Peyer's patch (tissue), 4 donors: ENCODE data around the gene HVCN1. TPM values are rescaled to one million over a fixed set of nuclear protein-coding genes. Genes with fewer than 3 reads are reported as not detected.
"Not testable (repeated sequence)": the region's sequence is repeated elsewhere in the genome, so short reads cannot be mapped to it uniquely, and the experiment has no call there.

ENCODE experiments used
- DNase-seq, 3 donors: peaks; one replicate each; pipeline ENCODE4 v3.0.0-alpha.2; 2017 to 2019
- H3K27ac ChIP-seq, 4 donors: fragments of 200-600 bp; sonication (generic); one replicate each; pipeline ENCODE4 v1.5.1; 2016 to 2019
- H3K27me3 ChIP-seq, 2 donors: fragments of 200-600 bp; sonication (generic); one replicate each; pipeline ENCODE4 v1.5.1; 2019
- H3K36me3 ChIP-seq, 3 donors: fragments of 200-600 bp; sonication (generic); one replicate each; pipeline ENCODE4 v1.5.1; 2016 to 2019
- H3K4me1 ChIP-seq, 4 donors: fragments of 200-600 bp; sonication (generic); one replicate each; pipeline ENCODE4 v1.5.1; 2016 to 2019
- H3K4me3 ChIP-seq, 4 donors: fragments of 200-600 bp; sonication (generic); 1 replicate in 3 of 4; 2 replicates in 1 of 4; pipeline ENCODE4 v1.5.1; 2016 to 2019; ENCODE audit warnings: mild to moderate bottlenecking in 1 of 4
- H3K9me3 ChIP-seq, 4 donors: fragments of 200-600 bp; sonication (generic); one replicate each; pipeline ENCODE4 v1.5.1; 2016 to 2019; ENCODE audit warnings: mild to moderate bottlenecking in 1 of 4
- POLR2A ChIP-seq, 2 donors: fragments of 450-650 bp; IDR thresholded peaks; one replicate each; pipeline ENCODE4 v1.5.1; 2017; ENCODE audit warnings: antibody characterized with exemption in 2 of 2, mild to moderate bottlenecking in 2 of 2, moderate library complexity in 2 of 2
- total RNA-seq, 4 donors: library from RNA; depleted of rRNA; stranded (reverse); fragments of >200 nt; gene quantifications; one replicate each; pipeline ENCODE4 v1.1.0, GENCODE V29; 2016
- TF ChIP-seq, protein P1 (sequence below), 6 experiments: fragments of 450-650 bp in 4 of 6; fragments of 200-600 bp in 2 of 6; sonication (generic) in 1 of 6; IDR thresholded peaks; one replicate each; pipeline ENCODE4 v1.5.1; 2017 to 2019; ENCODE audit warnings: antibody characterized with exemption in 6 of 6, mild to moderate bottlenecking in 3 of 6, moderate library complexity in 1 of 6

Gene HVCN1, protein sequence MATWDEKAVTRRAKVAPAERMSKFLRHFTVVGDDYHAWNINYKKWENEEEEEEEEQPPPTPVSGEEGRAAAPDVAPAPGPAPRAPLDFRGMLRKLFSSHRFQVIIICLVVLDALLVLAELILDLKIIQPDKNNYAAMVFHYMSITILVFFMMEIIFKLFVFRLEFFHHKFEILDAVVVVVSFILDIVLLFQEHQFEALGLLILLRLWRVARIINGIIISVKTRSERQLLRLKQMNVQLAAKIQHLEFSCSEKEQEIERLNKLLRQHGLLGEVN
- total RNA-seq = 10 to 100 TPM in 1 of 4 donors, 1 to 10 TPM in 3; 2.6 to 16.5 (median 4.7) TPM

DNA sequence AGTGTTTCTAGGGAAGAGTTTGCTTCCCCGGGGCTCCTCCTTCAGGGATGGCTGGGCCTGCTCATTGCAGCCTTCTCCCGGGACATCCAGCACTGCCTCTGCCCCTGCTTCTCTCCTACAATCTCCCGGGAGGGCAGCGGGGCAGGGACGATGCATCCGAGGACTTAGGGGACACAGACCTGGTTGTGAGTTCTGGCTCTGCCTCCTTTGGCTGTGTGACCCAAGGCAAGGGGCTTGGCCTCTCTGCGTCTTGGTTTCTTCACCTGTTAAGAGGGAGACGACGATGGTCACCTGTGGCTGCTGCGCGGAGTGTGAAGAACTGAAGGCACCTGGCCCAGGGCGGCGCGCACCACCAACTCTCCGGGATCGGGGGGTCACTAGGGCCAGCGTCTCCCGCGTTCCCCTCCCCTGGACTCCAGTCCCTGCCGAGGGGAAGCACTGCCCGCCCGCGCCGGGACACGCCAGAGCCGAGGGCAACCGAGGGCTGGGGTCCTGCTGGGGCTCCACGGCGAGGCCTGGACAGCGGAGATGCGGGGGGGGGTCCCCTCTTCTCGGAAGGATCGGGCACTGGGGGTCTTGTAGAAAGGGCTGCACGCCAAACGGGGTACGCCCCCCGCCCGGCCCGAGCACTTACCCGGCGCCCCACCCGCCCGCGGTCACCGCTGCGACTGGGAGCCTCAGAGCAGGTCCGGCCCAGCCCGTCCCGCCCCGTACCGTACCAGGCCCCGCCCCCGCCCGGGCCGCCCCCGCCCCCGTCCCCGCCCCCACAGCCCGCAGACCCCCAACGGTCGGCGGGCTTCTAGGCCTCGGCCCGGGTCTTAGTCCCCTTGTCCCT lies at the start of gene HVCN1:
HVCN1 (minus strand) TSS at position 670 of the 835 bp plus-strand sequence. CDS start 5,870 bp downstream, outside the sequence.
- Histone ChIP-seq H3K27ac (peak within 1 kb of the TSS; percentile 72 to 93 (median 78)), H3K4me1 (peaks cover 0 to 28% (median 8%) of the 10 kb centered on the region in 4 donors)
- TF ChIP-seq, protein P1, sequence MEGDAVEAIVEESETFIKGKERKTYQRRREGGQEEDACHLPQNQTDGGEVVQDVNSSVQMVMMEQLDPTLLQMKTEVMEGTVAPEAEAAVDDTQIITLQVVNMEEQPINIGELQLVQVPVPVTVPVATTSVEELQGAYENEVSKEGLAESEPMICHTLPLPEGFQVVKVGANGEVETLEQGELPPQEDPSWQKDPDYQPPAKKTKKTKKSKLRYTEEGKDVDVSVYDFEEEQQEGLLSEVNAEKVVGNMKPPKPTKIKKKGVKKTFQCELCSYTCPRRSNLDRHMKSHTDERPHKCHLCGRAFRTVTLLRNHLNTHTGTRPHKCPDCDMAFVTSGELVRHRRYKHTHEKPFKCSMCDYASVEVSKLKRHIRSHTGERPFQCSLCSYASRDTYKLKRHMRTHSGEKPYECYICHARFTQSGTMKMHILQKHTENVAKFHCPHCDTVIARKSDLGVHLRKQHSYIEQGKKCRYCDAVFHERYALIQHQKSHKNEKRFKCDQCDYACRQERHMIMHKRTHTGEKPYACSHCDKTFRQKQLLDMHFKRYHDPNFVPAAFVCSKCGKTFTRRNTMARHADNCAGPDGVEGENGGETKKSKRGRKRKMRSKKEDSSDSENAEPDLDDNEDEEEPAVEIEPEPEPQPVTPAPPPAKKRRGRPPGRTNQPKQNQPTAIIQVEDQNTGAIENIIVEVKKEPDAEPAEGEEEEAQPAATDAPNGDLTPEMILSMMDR (IDR thresholded peaks at IDR 0.05) = no peak
- TF ChIP-seq POLR2A (IDR thresholded peaks at IDR 0.05) = no peak

DNA sequence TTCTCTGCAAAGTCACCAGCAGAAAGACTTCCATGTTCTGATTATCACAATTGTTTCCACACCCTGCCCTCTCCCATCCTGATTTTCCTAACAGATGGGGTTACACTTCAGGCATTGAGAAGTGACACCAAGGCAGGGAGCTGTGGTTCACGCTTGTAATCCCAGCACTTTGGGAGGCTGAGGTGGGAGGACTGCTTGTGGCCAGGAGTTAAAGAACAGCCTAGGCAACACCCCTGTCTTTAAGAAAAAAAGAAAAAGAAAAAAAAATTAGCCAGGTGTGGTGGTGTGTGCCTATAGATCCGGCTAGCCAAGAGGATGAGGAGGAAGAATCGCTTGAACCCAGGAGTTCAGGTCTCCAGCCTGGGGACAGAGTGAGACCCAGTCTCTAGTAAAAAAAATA lies 48.6 kb upstream of the HVCN1 start:
- H3K4me3 ChIP-seq = no peak overlapping the region
- H3K36me3 ChIP-seq = peaks cover 0 to 7% (median 0%) of the 10 kb centered on the region in 3 donors
- DNase-seq = peak in 1 of 3 donors; percentile 38
- TF ChIP-seq, protein P1 (IDR thresholded peaks at IDR 0.05) = no peak
- TF ChIP-seq POLR2A (IDR thresholded peaks at IDR 0.05) = no peak
- H3K27me3 ChIP-seq = no peaks in the 10 kb centered on the region
- H3K9me3 ChIP-seq = no peaks in the 10 kb centered on the region
- H3K4me1 ChIP-seq = peaks cover 3 to 69% (median 26%) of the 10 kb centered on the region in 4 donors
- peak overlapping the region in 2 of 4 donors; percentile 3 to 11 for H3K27ac ChIP-seq

More for the DNA sequence above, at the start of gene HVCN1:
- peak within 1 kb of the TSS; percentile 57 to 92 (median 62) for H3K4me3 ChIP-seq
- H3K27me3 ChIP-seq = no peaks in the 10 kb centered on the region
- DNase-seq = peak; percentile 68 to 82 (median 77)
- H3K9me3 ChIP-seq = no peaks in the 10 kb centered on the region
- H3K36me3 ChIP-seq = no peaks in the 10 kb centered on the region

DNA sequence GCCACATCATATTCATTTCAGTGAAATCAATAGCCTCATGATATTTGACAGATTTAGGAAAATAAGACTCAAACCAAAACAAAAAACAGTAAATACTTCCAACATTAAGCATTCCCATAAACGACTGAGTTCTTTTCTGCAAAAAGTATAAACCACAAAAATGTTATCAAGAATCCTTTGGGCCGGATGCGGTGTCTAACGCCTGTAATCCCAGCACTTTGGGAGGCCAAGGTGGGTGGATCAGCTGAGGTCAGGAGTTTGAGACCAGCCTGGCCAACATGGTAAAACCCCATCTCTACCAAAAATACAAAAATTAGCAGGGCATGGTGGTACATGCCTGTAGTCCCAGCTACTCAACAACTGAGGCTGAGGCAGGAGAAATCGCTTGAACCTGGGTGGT lies 48.1 kb upstream of the HVCN1 start:
- Histone ChIP-seq H3K27ac (peak overlapping the region in 1 of 4 donors; percentile 3), H3K4me1 (peaks cover 3 to 74% (median 26%) of the 10 kb centered on the region in 4 donors), H3K36me3 (peaks cover 0 to 11% (median 0%) of the 10 kb centered on the region in 3 donors)
- not testable (repeated sequence) for H3K27me3 ChIP-seq, H3K4me3 ChIP-seq, H3K9me3 ChIP-seq
- DNase-seq = peak in 1 of 3 donors; percentile 44

DNA sequence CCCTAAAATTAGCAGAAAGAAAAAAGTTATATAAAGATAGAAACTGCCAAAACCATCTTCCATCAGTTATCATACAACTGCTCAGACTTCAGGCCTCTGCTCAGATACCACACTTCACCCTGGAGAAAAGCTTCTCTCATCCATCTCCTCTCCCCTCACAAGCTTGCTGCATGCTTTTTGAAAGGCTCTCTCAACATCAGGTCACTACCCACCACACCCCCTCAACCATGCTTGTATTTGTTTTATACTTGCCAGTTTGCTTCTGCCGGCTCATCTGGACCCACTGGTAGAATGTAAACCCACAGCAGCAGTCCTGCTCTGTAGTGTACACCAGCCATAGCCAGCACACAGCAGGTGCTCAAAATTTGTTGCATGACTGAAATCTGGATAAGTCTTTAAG lies 45.0 kb upstream of the HVCN1 start:
- peak in 1 of 3 donors; percentile 30 for DNase-seq
- Histone ChIP-seq H3K4me3 (no peak overlapping the region), H3K4me1 (peaks cover 3 to 56% (median 23%) of the 10 kb centered on the region in 4 donors), H3K36me3 (peaks cover 0 to 34% (median 3%) of the 10 kb centered on the region in 3 donors), H3K27ac (no peak overlapping the region), H3K9me3 (no peaks in the 10 kb centered on the region), H3K27me3 (no peaks in the 10 kb centered on the region)
- TF ChIP-seq POLR2A (IDR thresholded peaks at IDR 0.05) = no peak
- TF ChIP-seq, protein P1 (IDR thresholded peaks at IDR 0.05) = no peak

DNA sequence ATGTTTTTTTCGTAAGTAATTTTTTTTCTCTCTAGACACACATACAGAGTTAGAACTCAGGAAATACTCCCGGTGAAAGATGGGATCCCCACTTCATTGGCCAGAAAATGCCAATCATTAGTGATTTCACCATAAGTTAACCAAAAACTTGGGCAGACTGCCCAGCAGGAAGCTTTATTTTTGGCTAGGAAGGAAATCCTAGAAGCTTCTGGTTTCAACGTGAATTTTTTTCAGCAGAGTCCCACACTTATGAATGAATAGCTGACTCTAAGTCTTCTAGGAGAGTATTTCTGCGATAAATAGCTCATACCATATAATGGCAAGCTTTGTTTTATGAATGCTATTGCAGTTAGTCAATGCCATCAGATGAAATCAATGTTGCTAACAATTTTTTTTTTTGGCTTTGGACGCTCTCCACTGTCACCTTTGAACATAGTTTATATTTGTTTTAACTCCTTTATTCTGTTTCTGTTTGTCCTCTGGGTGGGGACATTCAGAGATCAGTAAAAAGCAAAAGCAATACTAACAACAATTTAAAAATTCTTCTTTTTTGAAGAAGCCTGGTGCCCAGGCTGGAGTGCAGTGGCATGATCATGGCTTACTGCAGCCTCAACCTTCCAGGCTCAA lies 44.3 kb upstream of the HVCN1 start:
- Histone ChIP-seq H3K4me1 (peaks cover 2 to 49% (median 17%) of the 10 kb centered on the region in 4 donors), H3K4me3 (no peak overlapping the region), H3K27me3 (no peaks in the 10 kb centered on the region), H3K27ac (no peak overlapping the region), H3K9me3 (no peaks in the 10 kb centered on the region), H3K36me3 (peaks cover 0 to 41% (median 3%) of the 10 kb centered on the region in 3 donors)
- no peak for TF ChIP-seq POLR2A (IDR thresholded peaks at IDR 0.05)
- TF ChIP-seq, protein P1 (IDR thresholded peaks at IDR 0.05) = no peak
- peak in 1 of 3 donors; percentile 39 for DNase-seq
